ENCODE results near the gene UBE4A.

DNA sequence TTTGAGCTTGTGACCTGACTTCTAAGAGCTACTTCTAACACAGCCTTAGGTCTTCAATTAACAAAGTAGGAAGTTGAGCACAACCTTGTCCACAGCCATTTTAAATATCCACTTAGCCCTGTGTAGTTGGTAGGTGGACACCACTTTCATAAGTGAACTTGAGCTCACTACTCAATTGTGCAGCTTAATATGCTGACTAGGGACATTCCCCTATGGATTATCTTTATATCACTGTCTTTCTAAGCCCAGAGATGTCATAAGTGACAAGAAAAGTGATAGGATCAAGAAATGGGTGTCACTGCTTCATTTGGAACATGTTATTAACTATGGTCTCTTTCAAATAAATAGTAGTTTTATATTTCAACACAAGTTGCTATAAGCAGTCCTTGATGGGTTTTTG lies 38.0 kb downstream of the UBE4A start:
- TF ChIP-seq, protein P1, sequence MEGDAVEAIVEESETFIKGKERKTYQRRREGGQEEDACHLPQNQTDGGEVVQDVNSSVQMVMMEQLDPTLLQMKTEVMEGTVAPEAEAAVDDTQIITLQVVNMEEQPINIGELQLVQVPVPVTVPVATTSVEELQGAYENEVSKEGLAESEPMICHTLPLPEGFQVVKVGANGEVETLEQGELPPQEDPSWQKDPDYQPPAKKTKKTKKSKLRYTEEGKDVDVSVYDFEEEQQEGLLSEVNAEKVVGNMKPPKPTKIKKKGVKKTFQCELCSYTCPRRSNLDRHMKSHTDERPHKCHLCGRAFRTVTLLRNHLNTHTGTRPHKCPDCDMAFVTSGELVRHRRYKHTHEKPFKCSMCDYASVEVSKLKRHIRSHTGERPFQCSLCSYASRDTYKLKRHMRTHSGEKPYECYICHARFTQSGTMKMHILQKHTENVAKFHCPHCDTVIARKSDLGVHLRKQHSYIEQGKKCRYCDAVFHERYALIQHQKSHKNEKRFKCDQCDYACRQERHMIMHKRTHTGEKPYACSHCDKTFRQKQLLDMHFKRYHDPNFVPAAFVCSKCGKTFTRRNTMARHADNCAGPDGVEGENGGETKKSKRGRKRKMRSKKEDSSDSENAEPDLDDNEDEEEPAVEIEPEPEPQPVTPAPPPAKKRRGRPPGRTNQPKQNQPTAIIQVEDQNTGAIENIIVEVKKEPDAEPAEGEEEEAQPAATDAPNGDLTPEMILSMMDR (IDR thresholded peaks at IDR 0.05): no peak
- TF ChIP-seq MXI1 (IDR thresholded peaks at IDR 0.05; ENCODE audit: low read depth, low read length) (no peak), TAF1 (IDR thresholded peaks at IDR 0.05; ENCODE audit: borderline replicate concordance, low read depth, low read length) (no peak), EZH2phosphoT487 (IDR thresholded peaks at IDR 0.05; ENCODE audit: borderline replicate concordance, low read depth) (no peak), CHD2 (IDR thresholded peaks at IDR 0.05; ENCODE audit: low read length, partially characterized antibody) (no peak), POLR2AphosphoS5 (IDR thresholded peaks at IDR 0.05; ENCODE audit: low read depth, low read length) (no peak), YY1 (IDR thresholded peaks at IDR 0.05; ENCODE audit: low read depth) (no peak), NRF1 (IDR thresholded peaks at IDR 0.05; ENCODE audit: low read depth, low read length) (no peak), FOXJ3 (CRISPR knock-in tag; IDR thresholded peaks at IDR 0.05) (no peak), RAD21 (IDR thresholded peaks at IDR 0.05; ENCODE audit: low read length) (no peak), MEF2A (IDR thresholded peaks at IDR 0.05; ENCODE audit: borderline replicate concordance, low read depth) (no peak)
- TF ChIP-seq, protein P2, sequence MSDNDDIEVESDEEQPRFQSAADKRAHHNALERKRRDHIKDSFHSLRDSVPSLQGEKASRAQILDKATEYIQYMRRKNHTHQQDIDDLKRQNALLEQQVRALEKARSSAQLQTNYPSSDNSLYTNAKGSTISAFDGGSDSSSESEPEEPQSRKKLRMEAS (IDR thresholded peaks at IDR 0.05; ENCODE audit: low read depth): no peak
- TF ChIP-seq, protein P3, sequence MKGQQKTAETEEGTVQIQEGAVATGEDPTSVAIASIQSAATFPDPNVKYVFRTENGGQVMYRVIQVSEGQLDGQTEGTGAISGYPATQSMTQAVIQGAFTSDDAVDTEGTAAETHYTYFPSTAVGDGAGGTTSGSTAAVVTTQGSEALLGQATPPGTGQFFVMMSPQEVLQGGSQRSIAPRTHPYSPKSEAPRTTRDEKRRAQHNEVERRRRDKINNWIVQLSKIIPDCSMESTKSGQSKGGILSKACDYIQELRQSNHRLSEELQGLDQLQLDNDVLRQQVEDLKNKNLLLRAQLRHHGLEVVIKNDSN (IDR thresholded peaks at IDR 0.05; ENCODE audit: borderline replicate concordance, low read depth): no peak

Measured in SK-N-SH (cell line).